Left kidney (tissue), 2 donors: ENCODE measurements around the gene MOB1A. TPM values are rescaled to one million over a fixed set of nuclear protein-coding genes. Genes with fewer than 3 reads are reported as not detected.
"Not testable (repeated sequence)": the region's sequence is repeated elsewhere in the genome, so short reads cannot be mapped to it uniquely, and the experiment has no call there.

ENCODE experiments used
- DNase-seq: peaks from one replicate; pipeline ENCODE4 v3.0.0-alpha.2; 2013
- polyA plus RNA-seq: library from polyadenylated mRNA; unstranded; fragments of 120-200 nt; gene quantifications from one replicate; pipeline ENCODE4 v1.2.1, GENCODE V29; 2013; ENCODE audit not compliant: insufficient read length

The MOB1A gene
- polyA plus RNA-seq, 1 donor: 105 TPM

DNA sequence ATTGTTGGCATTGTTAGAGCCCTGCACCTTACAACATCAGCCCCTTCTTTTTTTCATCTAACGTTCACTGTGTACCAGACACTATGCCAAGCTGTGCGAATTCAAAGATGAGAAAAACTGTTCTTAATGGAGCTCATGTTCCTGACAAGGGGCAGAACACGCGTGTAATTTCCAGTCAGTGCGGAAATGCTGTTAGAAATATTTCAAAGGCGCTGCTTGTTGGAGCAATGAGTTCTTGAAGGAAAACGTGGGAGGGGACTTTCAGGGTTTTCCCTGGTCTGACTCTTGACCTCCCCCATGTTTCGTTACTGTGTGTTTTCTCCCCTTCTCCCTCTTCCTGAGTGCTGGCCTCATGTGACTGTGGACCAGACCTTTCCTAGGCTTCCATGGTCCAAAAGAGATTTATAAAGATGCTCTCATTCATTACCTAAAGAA is 21.2 kb upstream of the MOB1A start:
- DNase-seq: no peak

DNA sequence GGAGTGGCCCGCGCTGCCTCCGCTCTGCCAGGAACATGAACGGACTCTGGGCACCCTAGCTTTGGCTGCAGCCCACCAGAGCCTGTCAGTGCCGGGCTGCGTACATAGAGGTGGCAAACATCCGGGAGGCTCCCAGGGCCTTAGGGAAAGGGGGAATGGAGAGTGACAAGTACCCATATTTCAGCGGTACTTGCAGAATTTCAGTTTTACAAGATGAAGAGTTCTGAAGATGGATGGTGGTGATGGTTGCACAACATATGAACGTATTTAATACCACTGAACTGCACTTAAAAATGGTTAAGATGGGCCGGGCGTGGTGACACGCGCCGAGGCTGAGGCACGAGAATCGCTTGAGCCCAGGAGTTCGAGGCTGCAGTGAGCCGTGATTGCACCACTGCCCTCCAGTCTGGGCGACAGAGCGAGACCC is 20.6 kb upstream of the MOB1A start:
- no peak for DNase-seq

DNA sequence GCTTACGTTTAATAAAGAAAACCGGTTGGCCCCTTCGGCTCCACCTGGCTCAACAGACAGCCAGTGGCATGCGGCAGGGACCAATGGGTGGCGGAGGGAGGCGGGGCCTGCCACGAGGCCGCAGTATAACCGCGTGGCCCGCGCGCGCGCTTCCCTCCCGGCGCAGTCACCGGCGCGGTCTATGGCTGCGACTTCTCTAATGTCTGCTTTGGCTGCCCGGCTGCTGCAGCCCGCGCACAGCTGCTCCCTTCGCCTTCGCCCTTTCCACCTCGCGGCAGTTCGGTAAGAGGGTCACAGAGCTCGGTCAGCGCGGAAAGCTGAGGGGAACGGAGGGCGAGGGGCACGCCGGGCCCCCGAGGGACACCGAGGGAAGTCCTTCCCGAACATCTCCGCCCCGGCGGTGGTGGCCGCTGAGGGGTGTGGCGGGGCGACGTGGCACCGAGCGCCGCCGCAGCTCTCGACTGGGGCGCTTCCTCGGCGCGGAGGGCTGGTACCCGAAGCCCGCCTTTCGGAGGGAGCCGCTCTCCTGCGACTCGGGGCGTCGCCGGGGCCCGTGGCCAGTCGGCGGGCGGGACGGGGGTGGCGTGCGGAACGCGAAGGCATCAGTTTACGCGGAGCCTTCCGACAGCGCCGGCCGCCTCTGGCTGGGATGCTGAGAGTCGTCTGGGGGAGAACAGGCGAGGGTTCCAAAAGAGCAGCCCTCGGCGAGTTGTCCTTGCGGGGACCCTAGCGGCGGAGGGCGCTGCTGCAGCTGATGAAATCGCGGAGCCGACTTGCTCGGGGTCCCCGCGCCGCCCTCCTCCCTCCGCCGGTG is 20.0 kb upstream of the MOB1A start, which contains the start of gene MTHFD2:
Gene MTHFD2, plus strand, starts transcription at position 155 of the 814 bp plus-strand sequence. Its CDS starts 27 bp downstream, at position 182.
- DNase-seq: peak; percentile 84

DNA sequence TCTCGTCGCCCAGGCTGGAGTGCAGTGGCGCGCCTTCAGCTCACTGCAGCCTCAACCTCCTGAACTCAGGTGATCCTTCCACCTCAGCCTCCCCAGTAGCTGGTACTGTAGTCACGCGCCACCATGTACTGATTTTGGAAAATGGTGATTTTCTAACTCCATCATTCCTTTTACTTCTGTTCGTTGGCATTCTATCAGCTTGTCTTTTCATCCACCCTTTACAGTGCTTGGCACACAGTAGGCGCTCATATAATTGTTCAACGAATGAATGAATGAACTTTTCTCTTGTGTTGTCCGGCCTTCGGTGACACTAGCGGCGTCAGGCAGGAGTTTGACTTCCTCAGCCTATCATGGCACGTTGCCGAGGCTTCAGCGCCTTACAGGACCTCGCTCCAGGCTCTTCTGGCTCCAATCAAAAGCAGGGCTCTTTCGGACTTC is 19.4 kb upstream of the MOB1A start:
- no peak for DNase-seq

DNA sequence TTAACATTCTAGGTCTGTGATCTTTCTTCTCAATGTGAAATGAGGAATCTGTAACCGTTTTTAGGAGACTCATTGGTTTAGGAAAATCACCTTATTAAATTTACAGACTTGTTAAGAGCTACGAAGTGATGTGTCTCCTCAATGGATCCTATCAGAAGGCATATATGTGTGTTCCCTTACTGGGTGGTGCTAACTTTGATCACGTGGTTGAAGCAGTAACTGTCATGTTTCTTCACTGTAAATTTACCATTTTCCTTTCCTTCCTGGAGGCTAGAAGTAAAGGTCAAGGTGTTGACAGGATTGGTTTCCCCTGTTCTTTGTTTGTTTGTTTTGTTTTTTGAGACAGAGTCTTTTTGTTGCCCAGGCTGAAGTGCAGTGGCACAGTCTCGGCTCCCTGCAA is 18.4 kb upstream of the MOB1A start:
- no peak for DNase-seq

DNA sequence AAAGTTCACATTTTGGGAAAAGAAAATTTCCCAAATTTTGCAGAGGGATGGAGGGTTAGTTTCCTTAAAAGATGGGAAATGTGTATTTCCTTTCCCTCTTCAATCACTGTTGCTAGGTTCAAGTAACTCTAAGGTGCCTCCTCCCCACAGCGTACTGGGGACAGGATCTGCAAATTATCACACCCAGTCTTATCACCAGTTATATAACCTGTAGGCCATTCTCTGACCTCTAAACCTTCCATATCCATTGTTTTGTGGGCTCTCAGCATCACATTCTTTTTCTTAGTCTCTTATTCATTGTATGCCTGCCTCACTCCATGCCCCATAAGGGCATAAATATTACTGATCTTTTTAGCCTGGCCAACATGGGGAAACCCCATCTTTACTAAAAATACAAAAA is 16.1 kb upstream of the MOB1A start:
- DNase-seq: no peak

DNA sequence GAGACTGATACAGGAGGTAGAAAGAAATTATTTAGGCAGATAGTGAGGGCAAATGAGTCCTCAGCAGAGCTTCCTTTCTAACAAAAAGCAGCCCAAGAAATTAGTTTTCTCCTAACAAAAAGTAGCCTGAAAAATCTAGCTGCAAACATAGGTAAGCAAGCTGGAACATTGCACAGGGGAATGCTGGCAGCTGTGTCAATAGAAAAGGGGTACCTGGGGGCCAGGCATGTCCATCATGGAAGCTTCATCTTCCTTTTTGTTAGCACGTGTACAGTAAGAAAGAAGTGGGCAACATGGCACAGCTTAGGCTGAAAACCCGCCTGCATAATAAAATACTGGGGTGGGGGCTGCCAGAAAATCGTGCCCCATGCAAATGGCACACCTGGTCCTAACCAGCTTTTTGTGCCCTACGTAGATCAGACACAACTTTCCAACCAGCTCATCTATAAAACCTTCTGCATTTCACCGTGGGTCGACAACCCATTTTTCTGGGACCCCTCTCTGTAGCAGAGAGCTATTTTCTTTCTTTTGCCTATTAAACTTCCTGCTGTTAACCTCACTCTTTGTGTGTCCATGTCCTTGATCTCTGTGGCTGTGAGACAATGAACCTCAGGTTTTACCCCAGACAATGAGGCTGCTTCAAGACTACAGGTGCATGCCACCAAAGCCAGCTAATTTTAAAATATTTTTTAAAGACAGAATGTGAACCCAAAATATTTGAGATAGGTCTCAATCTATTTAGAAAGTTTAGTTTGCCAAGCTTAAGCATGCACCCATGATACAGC is 13.1 kb upstream of the MOB1A start:
- DNase-seq: no peak

DNA sequence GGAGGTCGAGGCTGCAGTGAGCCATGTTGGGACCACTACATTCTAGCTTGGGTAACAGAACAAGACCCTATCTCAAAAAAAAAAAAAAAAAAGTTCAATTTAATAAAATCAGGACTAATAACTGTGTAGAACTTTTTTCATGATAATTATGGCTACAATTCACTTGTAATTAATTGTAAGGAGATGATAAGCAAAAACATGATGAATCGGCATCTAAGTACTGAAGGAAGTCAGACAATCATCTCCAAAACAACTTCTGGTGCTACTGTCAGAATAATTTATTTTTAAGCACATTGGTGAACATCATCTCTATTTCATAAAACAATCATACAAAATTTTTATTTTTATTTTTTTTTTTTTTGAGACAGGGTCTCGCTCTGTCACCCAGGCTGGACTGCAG is 10.0 kb upstream of the MOB1A start:
- no peak for DNase-seq

DNA sequence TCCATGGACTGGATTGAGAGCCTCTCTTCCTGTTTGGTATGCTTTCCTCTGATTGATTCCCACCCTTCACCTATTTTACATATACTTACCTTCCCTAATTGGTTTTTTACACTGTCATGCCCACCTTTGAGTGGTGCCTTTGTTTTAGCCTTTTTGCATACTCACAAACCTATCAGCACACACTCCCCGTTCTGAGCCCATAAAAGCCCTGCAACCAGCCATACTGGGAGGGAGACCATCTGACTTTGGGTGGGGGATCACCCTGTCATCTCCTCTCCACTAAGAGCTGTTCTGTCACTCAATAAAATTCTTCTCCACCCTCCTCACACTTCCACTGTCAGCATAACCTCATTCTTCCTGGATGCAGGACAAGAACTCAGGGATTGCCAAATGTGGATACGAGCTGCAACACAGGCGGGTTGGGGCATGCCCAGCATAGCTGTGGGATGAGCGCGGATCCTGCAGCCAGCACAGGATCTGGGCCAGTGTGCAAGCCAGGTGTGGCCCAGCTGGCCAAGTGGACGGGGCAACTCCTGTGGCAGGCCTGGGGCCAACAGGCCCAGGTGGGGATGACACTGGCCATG is 9.4 kb upstream of the MOB1A start:
- no peak for DNase-seq

DNA sequence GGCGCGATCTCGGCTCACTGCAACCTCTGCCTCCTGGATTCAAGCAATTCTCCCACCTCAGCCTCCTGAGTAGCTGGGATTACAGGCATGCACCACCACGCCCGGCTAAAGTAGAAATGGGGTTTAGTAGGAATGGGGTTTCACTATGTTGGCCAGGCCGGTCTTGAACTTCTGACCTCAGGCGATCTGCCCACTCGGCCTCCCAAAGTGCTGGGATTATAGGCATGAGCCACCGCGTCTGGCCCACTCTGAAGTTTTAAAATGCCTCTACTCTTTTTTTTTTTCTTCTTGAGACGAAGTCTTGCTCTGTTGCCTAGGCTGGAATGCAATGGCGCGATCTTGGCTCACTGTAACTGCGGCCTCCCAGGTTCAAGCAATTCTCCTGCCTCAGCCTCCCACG is 8.0 kb upstream of the MOB1A start:
- DNase-seq: not testable (repeated sequence)

DNA sequence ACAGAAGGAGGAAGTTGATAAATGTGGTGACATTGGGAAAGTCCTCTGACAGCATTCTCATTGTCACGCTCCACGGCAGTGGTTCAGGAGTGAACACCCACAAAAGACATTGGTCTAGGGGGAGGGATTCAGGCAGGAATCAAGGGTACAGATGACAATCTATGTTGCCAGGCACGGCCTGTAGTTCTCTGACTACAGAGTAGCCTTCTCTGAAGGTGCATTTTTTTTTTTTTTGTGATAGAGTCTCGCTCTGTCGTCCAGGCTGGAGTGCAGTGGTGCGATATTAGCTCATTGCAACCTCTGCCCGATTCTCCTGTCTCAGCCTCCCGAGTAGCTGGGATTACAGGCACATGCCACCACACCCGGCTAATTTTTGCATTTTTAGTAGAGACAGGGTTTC is 7.4 kb upstream of the MOB1A start:
- no peak for DNase-seq

DNA sequence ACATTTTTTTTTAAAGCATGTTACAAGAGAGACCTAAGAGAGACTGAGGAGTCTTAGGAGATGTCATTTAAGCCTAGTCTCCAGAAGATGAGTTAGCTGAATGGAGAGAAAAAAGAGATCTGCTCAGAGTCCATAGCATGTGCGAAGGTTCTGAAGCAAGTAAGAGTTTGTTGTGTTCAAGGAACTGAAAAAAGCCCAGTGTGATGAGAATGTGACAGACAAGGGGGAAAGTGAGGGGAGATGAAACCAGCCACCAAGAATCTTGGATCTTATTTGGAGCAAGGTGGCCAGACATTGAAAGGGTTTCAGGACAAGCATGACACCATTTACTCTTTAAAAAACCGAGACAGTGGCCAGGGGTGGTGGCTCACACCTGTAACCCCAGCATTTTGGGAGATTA is 5.2 kb upstream of the MOB1A start:
- no peak for DNase-seq

DNA sequence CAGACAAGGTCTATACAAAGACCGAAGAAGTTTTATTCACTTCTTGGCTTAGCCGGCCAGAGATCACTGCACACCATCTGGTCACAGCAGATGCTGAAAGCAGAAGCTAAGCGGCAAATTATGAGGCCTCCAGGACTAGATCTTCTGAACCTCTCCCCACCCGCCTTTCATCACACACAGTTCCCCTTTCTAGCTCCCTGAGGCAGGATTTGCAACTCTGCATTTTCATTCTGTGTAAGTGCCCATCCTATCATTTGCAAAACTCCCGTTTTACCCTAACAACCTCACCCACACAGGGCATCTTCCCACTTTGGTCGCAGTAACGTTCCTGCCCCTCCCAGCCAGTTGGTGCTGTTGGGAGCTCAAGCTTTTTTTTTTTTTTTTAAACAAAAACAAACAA is 3.1 kb upstream of the MOB1A start:
- no peak for DNase-seq

DNA sequence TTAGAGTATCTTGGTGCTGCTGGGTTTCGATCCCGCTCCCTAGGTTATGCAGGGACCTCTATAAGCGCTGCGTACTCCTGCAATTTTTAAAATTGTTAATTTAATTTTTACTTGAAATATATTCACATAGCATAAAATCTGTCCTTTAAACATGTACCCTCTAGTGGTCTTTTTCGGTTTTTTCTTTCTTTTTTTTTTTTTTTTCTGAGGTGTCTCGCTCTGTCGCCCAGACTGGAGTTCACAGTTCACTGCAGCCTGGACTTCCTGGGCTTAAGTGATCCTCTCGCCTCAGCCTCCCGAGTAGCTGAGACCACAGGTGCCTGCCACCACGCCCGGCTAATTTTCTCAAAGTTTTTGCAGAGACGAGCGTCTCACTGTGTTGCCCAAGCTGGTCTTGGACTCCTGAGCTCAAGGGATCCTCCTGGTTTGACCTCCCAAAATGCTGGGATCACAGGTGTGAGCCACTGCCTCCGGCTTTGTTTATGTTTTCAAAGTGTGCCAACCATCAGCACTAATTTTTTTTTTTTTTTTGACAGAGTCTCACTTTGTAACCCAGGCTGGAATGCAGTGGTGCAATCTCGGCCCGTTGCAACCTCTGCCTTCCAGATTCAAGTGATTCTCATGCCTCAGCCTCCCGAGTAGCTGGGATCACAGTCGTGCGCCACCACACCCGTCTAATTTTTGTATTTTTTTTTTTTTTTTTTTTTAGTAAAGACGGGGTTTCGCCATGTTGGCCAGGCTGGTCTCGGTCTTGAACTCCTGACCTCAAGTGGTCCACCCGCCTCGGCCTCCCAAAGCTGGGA is 585 bp upstream of the MOB1A start:
- no peak for DNase-seq

DNA sequence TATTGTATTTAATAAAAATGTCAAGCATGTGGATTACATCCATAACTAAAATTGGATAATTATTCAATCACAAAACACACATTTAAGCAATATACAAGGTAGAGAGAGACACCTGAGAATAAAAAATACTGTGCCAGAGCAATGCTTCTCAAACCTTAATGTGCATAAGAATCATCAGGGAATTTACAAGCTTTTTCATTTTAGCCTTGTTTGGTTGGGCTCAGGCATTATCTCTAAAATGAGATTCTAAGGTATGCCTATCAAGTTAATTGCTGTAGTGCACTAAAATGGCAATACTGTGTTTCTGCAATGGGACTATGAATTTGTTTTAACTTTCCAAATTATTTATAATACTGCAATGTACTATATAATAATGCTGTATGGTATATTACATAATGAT is 983 bp downstream of the MOB1A start:
- no peak for DNase-seq

DNA sequence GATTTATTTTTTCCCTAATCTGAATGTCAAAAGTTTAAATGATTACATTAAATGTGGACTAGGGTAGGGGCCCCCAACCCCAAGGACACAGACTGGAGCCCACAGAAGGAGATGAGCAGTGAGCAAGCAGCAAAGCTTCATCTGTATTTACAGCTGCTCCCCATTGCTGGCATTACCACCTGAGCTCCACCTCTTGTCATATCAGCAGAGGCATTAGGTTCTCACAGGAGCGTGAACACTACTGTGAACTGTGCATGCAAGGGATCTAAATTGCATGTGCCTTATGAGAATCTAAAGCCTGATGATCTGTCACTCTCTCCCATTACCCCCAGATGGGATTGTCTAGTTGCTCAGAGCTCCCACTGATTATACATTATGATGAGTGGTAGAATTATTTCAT is 3.8 kb downstream of the MOB1A start:
- DNase-seq: no peak

DNA sequence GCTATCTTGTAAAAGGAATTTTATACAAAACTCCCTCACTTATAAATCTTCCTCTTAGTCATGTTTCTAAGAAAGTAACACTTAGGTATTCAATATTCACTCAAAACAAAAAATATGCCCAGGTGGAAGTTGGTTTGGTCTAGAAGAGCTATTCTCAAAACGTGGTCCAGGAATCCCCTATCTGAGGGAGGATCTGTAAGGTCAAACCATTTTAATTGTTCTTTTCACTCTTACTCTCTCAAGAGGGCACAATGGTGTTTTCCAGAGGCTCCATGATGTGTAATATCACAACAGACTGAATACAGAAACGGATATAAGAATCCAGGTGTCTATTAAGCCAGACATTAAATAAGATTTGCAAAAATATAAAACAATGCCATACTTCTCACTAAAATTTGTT is 9.9 kb downstream of the MOB1A start:
- no peak for DNase-seq

DNA sequence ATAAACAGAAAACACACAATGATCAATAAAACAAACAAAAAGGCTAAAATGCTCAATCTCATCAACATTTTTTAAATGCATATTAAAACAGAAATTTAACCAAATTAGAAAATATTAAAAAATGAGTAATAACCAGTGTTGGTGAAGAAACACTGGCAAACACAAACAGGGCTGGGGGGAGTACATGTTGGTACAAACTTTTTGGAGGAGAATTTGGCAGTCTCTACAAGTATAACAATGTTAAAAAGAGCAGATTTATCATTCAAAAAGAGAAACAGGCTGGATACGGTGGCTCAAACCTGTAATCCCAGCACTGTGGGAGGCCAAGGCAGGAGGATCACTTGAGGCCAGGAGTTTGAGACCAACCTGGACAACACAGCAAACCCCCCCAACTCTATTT is 13.9 kb downstream of the MOB1A start:
- DNase-seq: no peak

DNA sequence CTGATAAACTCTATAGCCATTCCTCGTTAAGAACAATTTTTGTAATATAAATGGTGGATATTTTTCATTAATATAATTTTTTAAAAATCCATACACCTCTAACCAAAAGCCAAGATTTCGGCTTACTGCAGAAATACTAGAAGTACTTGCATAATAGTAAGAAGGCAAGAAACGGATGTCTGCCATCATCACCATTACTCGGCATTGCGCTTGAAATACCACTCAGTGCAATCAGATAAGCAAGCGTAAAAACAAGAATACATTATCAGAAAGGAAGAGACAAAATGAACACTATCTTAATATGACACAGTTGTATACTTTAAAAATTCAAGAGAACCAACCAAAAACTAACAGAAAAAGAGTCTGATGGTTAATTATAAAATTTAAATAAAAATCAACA is 15.7 kb downstream of the MOB1A start:
- no peak for DNase-seq

DNA sequence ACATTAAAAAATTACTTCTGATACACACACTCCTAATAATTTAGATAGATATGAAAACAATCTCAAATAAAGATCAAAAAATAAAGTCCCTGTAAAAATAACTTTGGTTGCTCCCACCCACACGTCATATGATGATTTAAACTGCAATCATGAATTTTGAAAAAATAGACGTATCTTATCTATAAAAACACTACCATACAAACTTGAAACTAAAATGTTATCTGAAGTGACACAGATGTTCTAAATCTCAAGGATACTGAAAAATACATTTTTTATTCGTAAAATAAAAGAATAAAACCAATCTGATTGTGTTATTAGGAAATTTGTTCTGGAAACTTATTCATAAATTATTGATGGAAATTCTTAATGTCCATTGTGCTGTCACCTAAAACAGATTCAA is 22.8 kb downstream of the MOB1A start:
- DNase-seq: no peak

DNA sequence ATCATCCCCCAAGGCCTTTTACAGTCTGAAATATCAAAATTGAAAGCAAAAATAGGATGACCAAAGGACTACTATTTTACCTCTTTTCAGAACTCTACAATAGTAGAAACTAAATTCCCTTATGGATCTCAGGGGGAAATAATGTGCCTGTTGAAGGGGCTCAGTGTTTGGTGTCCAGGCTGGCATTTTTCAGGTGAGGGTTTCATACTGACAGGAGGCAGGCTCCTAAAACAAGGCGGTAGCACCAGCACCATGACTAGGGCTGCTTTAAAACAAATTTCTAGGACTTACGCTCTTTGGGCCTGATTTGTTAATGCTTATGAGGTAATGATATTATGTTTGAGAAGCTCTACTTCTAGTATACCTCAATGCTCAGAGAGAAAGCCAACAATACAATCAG is 25.7 kb downstream of the MOB1A start:
- no peak for DNase-seq
